PC-3 (cell line): ENCODE measurements around the gene CAMK2A.

Experiments used
- CTCF ChIP-seq: fragments of 300-600 bp; sonication (generic); conservative IDR thresholded peaks from 2 replicates; pipeline ENCODE4 v1.5.1; 2017; ENCODE audit warnings: antibody characterized with exemption, low read depth, mild to moderate bottlenecking, low read length
- EZH2 ChIP-seq: fragments of 300-600 bp; sonication (generic); IDR thresholded peaks from one replicate; pipeline ENCODE4 v1.6.1; 2017; ENCODE audit warnings: antibody characterized with exemption, mild to moderate bottlenecking, low read length; ENCODE audit not compliant: unreplicated experiment
- EZH2phosphoT487 ChIP-seq: fragments of 300-600 bp; sonication (generic); IDR thresholded peaks from 2 replicates; pipeline ENCODE4 v1.6.1; 2018; ENCODE audit warnings: mild to moderate bottlenecking, antibody characterized with exemption, low read length, borderline replicate concordance

GRCh38 chr5:150234576-150235499 is 54.7 kb downstream of the CAMK2A start:
- TF ChIP-seq CTCF (no peak), EZH2 (no peak), EZH2phosphoT487 (no peak)
